ENCODE measurements around the gene CLTC.

The CLTC gene

GRCh38 chr17:59675231-59675630 lies 55.5 kb downstream of the CLTC start:
- Histone ChIP-seq H3K27ac (replicated peaks) (no peak overlapping the region), H3K27me3 (ENCODE audit: insufficient read depth, poor library complexity, severe bottlenecking) (no peaks in the 10 kb centered on the region), H3K4me3 (replicated peaks; ENCODE audit: insufficient read depth, low read length) (no peak overlapping the region)
- no peak for DNase-seq (ENCODE audit: low read depth in 1 of 2, low spot score in 1 of 2)
- TF ChIP-seq, protein P1, sequence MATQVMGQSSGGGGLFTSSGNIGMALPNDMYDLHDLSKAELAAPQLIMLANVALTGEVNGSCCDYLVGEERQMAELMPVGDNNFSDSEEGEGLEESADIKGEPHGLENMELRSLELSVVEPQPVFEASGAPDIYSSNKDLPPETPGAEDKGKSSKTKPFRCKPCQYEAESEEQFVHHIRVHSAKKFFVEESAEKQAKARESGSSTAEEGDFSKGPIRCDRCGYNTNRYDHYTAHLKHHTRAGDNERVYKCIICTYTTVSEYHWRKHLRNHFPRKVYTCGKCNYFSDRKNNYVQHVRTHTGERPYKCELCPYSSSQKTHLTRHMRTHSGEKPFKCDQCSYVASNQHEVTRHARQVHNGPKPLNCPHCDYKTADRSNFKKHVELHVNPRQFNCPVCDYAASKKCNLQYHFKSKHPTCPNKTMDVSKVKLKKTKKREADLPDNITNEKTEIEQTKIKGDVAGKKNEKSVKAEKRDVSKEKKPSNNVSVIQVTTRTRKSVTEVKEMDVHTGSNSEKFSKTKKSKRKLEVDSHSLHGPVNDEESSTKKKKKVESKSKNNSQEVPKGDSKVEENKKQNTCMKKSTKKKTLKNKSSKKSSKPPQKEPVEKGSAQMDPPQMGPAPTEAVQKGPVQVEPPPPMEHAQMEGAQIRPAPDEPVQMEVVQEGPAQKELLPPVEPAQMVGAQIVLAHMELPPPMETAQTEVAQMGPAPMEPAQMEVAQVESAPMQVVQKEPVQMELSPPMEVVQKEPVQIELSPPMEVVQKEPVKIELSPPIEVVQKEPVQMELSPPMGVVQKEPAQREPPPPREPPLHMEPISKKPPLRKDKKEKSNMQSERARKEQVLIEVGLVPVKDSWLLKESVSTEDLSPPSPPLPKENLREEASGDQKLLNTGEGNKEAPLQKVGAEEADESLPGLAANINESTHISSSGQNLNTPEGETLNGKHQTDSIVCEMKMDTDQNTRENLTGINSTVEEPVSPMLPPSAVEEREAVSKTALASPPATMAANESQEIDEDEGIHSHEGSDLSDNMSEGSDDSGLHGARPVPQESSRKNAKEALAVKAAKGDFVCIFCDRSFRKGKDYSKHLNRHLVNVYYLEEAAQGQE (IDR thresholded peaks at IDR 0.05; ENCODE audit: insufficient replicate concordance, low read depth) = no peak
- TF ChIP-seq, protein P2, sequence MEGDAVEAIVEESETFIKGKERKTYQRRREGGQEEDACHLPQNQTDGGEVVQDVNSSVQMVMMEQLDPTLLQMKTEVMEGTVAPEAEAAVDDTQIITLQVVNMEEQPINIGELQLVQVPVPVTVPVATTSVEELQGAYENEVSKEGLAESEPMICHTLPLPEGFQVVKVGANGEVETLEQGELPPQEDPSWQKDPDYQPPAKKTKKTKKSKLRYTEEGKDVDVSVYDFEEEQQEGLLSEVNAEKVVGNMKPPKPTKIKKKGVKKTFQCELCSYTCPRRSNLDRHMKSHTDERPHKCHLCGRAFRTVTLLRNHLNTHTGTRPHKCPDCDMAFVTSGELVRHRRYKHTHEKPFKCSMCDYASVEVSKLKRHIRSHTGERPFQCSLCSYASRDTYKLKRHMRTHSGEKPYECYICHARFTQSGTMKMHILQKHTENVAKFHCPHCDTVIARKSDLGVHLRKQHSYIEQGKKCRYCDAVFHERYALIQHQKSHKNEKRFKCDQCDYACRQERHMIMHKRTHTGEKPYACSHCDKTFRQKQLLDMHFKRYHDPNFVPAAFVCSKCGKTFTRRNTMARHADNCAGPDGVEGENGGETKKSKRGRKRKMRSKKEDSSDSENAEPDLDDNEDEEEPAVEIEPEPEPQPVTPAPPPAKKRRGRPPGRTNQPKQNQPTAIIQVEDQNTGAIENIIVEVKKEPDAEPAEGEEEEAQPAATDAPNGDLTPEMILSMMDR (IDR thresholded peaks at IDR 0.05; ENCODE audit: insufficient read depth, low read length) = no peak
- no peak for TF ChIP-seq POLR2AphosphoS5 (IDR thresholded peaks at IDR 0.05; ENCODE audit: low read depth)
- no peak for TF ChIP-seq GABPA (IDR thresholded peaks at IDR 0.05; ENCODE audit: low read depth)
- TF ChIP-seq SPI1 (IDR thresholded peaks at IDR 0.05; ENCODE audit: borderline replicate concordance, low read depth) = no peak

DNA sequence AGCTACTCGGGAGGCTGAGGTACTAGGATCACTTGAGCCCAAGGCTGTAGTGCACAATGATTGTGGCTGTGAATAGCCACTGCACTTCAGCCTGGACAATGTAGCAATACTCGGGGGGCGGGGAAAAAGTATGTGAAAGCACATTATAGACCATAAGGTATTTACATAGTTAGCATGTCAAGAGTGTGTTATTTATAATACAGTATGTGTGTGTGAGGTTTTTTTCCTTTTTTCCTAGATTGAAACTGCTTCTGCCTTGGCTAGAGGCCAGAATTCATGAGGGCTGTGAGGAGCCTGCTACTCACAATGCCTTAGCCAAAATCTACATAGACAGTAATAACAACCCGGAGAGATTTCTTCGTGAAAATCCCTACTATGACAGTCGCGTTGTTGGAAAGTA lies 57.0 kb downstream of the CLTC start:
- H3K27me3 ChIP-seq (ENCODE audit: insufficient read depth, poor library complexity, severe bottlenecking) = no peaks in the 10 kb centered on the region

DNA sequence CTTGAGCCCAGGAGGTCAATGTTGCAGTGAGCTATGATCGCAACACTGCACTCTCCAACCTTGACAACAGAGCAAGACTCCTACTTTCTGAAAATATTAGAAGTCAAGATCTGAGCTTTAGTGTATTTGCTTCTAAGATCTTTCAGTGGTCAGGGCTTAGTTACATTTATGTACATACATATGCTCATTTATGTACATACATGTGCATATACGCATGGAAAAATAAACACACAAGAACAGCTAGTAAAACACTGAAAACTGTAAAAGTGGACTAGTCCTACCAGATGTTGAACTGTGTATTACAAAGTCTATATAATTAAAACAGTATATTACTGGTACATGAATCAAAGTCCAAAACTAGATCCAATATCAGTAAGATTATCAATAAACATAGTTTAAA lies 59.2 kb downstream of the CLTC start:
- no peak for DNase-seq (ENCODE audit: low read depth in 1 of 2, low spot score in 1 of 2)
- Histone ChIP-seq H3K4me3 (replicated peaks; ENCODE audit: insufficient read depth, low read length) (no peak overlapping the region), H3K27me3 (ENCODE audit: insufficient read depth, poor library complexity, severe bottlenecking) (no peaks in the 10 kb centered on the region), H3K27ac (replicated peaks) (no peak overlapping the region)
- no peak for TF ChIP-seq POLR2AphosphoS5 (IDR thresholded peaks at IDR 0.05; ENCODE audit: low read depth)
- TF ChIP-seq, protein P2 (IDR thresholded peaks at IDR 0.05; ENCODE audit: insufficient read depth, low read length) = no peak

More for the DNA sequence above, 57.0 kb downstream of the CLTC start:
- H3K27ac ChIP-seq (replicated peaks) = no peak overlapping the region
- no peak overlapping the region for H3K4me3 ChIP-seq (replicated peaks; ENCODE audit: insufficient read depth, low read length)
- TF ChIP-seq SPI1 (IDR thresholded peaks at IDR 0.05; ENCODE audit: borderline replicate concordance, low read depth) (no peak), POLR2AphosphoS5 (IDR thresholded peaks at IDR 0.05; ENCODE audit: low read depth) (no peak), GABPA (IDR thresholded peaks at IDR 0.05; ENCODE audit: low read depth) (no peak)
- TF ChIP-seq, protein P2 (IDR thresholded peaks at IDR 0.05; ENCODE audit: insufficient read depth, low read length) = no peak
- TF ChIP-seq, protein P1 (IDR thresholded peaks at IDR 0.05; ENCODE audit: insufficient replicate concordance, low read depth) = no peak
- DNase-seq (ENCODE audit: low read depth in 1 of 2, low spot score in 1 of 2) = no peak

DNA sequence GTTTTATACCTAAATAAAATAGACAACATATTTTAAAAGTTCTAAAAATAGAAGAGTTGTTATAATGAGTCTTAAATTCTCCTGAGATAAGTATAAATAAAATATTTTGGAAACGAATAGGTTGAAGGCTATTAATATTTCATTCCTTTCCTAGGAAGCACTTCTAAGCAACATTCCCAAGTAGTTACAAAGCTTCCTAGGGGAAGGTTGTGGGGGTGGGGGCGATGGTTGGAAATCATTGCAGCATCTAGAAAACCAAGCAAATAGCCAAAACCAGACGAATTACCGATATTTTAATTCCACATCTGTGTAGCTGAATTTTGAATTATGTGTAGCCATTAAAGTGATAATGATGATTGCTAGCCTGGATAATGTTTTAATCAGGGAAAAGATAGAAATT lies 60.6 kb downstream of the CLTC start:
- H3K4me3 ChIP-seq (replicated peaks; ENCODE audit: insufficient read depth, low read length) = no peak overlapping the region
- no peaks in the 10 kb centered on the region for H3K27me3 ChIP-seq (ENCODE audit: insufficient read depth, poor library complexity, severe bottlenecking)
- TF ChIP-seq POLR2AphosphoS5 (IDR thresholded peaks at IDR 0.05; ENCODE audit: low read depth) (no peak), SPI1 (IDR thresholded peaks at IDR 0.05; ENCODE audit: borderline replicate concordance, low read depth) (no peak), GABPA (IDR thresholded peaks at IDR 0.05; ENCODE audit: low read depth) (no peak)
- TF ChIP-seq, protein P2 (IDR thresholded peaks at IDR 0.05; ENCODE audit: insufficient read depth, low read length) = no peak
- TF ChIP-seq, protein P1 (IDR thresholded peaks at IDR 0.05; ENCODE audit: insufficient replicate concordance, low read depth) = no peak
- no peak overlapping the region for H3K27ac ChIP-seq (replicated peaks)
- DNase-seq (ENCODE audit: low read depth in 1 of 2, low spot score in 1 of 2) = no peak

All from HL-60 (cell line).